Frontal cortex (tissue), 4 donors: Measurements from ENCODE around the gene OR2Y1. TPM values are rescaled to one million over a fixed set of nuclear protein-coding genes. Genes with fewer than 3 reads are reported as not detected.
A peak's percentile ranks its signal among the peaks of the same experiment; 100 is the strongest.
"Not testable (repeated sequence)": the region's sequence is repeated elsewhere in the genome, so short reads cannot be mapped to it uniquely, and the experiment has no call there.

Experiments used
- DNase-seq, 2 donors: peaks; one replicate each; pipeline ENCODE4 v3.0.0; 2012; ENCODE audit warnings: low spot score in 2 of 2
- FAIRE-seq: peaks from 2 replicates; lab custom pipeline; 2012; peaks lifted over from hg19 to GRCh38; lab: Jason Lieb, UNC
- total RNA-seq: library from RNA; depleted of rRNA; stranded (reverse); fragments of >200 nt; gene quantifications from one replicate; pipeline ENCODE4 v1.2.3, GENCODE V29; 2014
- donor health status: control.
- donor health status: control.
- donor health status: control.

The OR2Y1 gene
- total RNA-seq, 1 donor from 2014 or later, result not detected

- DNase-seq, result no peak
- no peak for FAIRE-seq
Observed at GRCh38 chr5:180742727-180743126, 2.9 kb upstream of the OR2Y1 start.

- not testable (repeated sequence) for DNase-seq, FAIRE-seq
Observed at GRCh38 chr5:180740953-180741352, 1.1 kb upstream of the OR2Y1 start.

GRCh38 chr5:180739271-180739670 lies 587 bp downstream of the OR2Y1 start:
- DNase-seq, result no peak

GRCh38 chr5:180736536-180736935 lies 3.3 kb downstream of the OR2Y1 start:
- no peak for DNase-seq
- FAIRE-seq, result no peak

More at GRCh38 chr5:180739271-180739670, 587 bp downstream of the OR2Y1 start:
- no peak for FAIRE-seq

- FAIRE-seq, result no peak
- no peak for DNase-seq
Observed at GRCh38 chr5:180724944-180725343, 14.9 kb downstream of the OR2Y1 start.

- DNase-seq (no peak), FAIRE-seq (no peak)
Observed at GRCh38 chr5:180723936-180724335, 15.9 kb downstream of the OR2Y1 start.

GRCh38 chr5:180720486-180720885 lies 19.4 kb downstream of the OR2Y1 start:
- no peak for FAIRE-seq
- no peak for DNase-seq

GRCh38 chr5:180719781-180720180 lies 20.1 kb downstream of the OR2Y1 start:
- no peak for DNase-seq
- peak; percentile 93 for FAIRE-seq

GRCh38 chr5:180718810-180719453 lies 20.9 kb downstream of the OR2Y1 start:
- FAIRE-seq (no peak), DNase-seq (peak in 1 of 2 donors; percentile 14)

GRCh38 chr5:180717989-180718388 lies 21.9 kb downstream of the OR2Y1 start:
- no peak for DNase-seq
- FAIRE-seq, result no peak

GRCh38 chr5:180704362-180704761 lies 35.5 kb downstream of the OR2Y1 start:
- no peak for DNase-seq
- FAIRE-seq, result no peak

GRCh38 chr5:180703912-180704311 lies 35.9 kb downstream of the OR2Y1 start:
- DNase-seq (no peak), FAIRE-seq (no peak)

GRCh38 chr5:180703371-180703770 lies 36.5 kb downstream of the OR2Y1 start:
- not testable (repeated sequence) for DNase-seq, FAIRE-seq

- FAIRE-seq, DNase-seq: not testable (repeated sequence)
Observed at GRCh38 chr5:180700440-180700839, 39.4 kb downstream of the OR2Y1 start.

- FAIRE-seq, result no peak
- no peak for DNase-seq
Observed at GRCh38 chr5:180699042-180699441, 40.8 kb downstream of the OR2Y1 start.

GRCh38 chr5:180696116-180696515 lies 43.7 kb downstream of the OR2Y1 start:
- FAIRE-seq, result no peak
- no peak for DNase-seq

- DNase-seq (no peak), FAIRE-seq (no peak)
Observed at GRCh38 chr5:180692429-180692828, 47.4 kb downstream of the OR2Y1 start.

- DNase-seq, result no peak
- no peak for FAIRE-seq
Observed at GRCh38 chr5:180691046-180691445, 48.8 kb downstream of the OR2Y1 start.

- FAIRE-seq, result no peak
Observed at GRCh38 chr5:180690562-180690961, 49.3 kb downstream of the OR2Y1 start.

GRCh38 chr5:180689775-180690174 lies 50.1 kb downstream of the OR2Y1 start:
- DNase-seq (no peak), FAIRE-seq (no peak)

More at GRCh38 chr5:180690562-180690961, 49.3 kb downstream of the OR2Y1 start:
- DNase-seq, result no peak
